ENCODE data around the gene CDC20B.

Gene CDC20B

GRCh38 chr5:55070968-55071367, 102.0 kb downstream of the CDC20B start:
- Mint-ChIP-seq H3K4me3 (no peak overlapping the region), H3K36me3 (peaks cover 34% of the 10 kb centered on the region), H3K27me3 (peaks cover 4% of the 10 kb centered on the region), H3K27ac (no peak overlapping the region), H3K4me1 (peaks cover 73% of the 10 kb centered on the region), H3K9me3 (peaks cover 19% of the 10 kb centered on the region)
- no peak for DNase-seq
- CTCF ChIA-PET, result interaction anchor here (0.9 to 2.6 kb wide), 5 partner anchors 34 to 165 kb away, joined by 3 to 13 read pairs (median 6); no protein-coding TSS in a partner anchor

GRCh38 chr5:55066277-55066676, 106.7 kb downstream of the CDC20B start:
- Mint-ChIP-seq H3K4me1 (peaks cover 80% of the 10 kb centered on the region), H3K36me3 (peaks cover 52% of the 10 kb centered on the region), H3K27ac (no peak overlapping the region), H3K9me3 (peaks cover 24% of the 10 kb centered on the region), H3K27me3 (peaks cover 8% of the 10 kb centered on the region), H3K4me3 (no peak overlapping the region)
- CTCF ChIA-PET, result no interaction called here
- no peak for DNase-seq

- peak overlapping the region; percentile 30 for H3K27ac Mint-ChIP-seq
- no peak overlapping the region for H3K4me3 Mint-ChIP-seq
- H3K4me1 Mint-ChIP-seq, result peaks cover 78% of the 10 kb centered on the region
- DNase-seq, result no peak
- CTCF ChIA-PET, result interaction anchor here (1.1 kb wide), 1 partner anchor 27 kb away, joined by 4 read pairs; no protein-coding TSS in a partner anchor
- H3K9me3 Mint-ChIP-seq, result peaks cover 16% of the 10 kb centered on the region
- H3K36me3 Mint-ChIP-seq, result peaks cover 44% of the 10 kb centered on the region
- peaks cover 5% of the 10 kb centered on the region for H3K27me3 Mint-ChIP-seq
Measured at GRCh38 chr5:55064523-55064922, 108.5 kb downstream of the CDC20B start.

GRCh38 chr5:55063899-55064298, 109.1 kb downstream of the CDC20B start:
- no peak for DNase-seq
- CTCF ChIA-PET, result interaction anchor here (1.5 to 1.8 kb wide), 2 partner anchors 8 to 158 kb away, joined by 4 to 5 read pairs; no protein-coding TSS in a partner anchor
- H3K27ac Mint-ChIP-seq, result peak overlapping the region; percentile 35
- H3K27me3 Mint-ChIP-seq, result peaks cover 4% of the 10 kb centered on the region
- H3K4me3 Mint-ChIP-seq, result no peak overlapping the region
- peaks cover 72% of the 10 kb centered on the region for H3K4me1 Mint-ChIP-seq
- H3K9me3 Mint-ChIP-seq, result peaks cover 15% of the 10 kb centered on the region
- peaks cover 40% of the 10 kb centered on the region for H3K36me3 Mint-ChIP-seq

- Mint-ChIP-seq H3K4me1 (peaks cover 77% of the 10 kb centered on the region), H3K36me3 (peaks cover 45% of the 10 kb centered on the region), H3K27ac (peak overlapping the region; percentile 97), H3K4me3 (no peak overlapping the region), H3K27me3 (peaks cover 4% of the 10 kb centered on the region), H3K9me3 (peaks cover 19% of the 10 kb centered on the region)
- no peak for DNase-seq
- CTCF ChIA-PET, result interaction anchor here (1.5 to 1.9 kb wide), 3 partner anchors 9 to 157 kb away, joined by 4 to 8 read pairs (median 5); no protein-coding TSS in a partner anchor
Measured at GRCh38 chr5:55063220-55063863, 109.6 kb downstream of the CDC20B start.
